ENCODE results near the gene PAXX.

DNA sequence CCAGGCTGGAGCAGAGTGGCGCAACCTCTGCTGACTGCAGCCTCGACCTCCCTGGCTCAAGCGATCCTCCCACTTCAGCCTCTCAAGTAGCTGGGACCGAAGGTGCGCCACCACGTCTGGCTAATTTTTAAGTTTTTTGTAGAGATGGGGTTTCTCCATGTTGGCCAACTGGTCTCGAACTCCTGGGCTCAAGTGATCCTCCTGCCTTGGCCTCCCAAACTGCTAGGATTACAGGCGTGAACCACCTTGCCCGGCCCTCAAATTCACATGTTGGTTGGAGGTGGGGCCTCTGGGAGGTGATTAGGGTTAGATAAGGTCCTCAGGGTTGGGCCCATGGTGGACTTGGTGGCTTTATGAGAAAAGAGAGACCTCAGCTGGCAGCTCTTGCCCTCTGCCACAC lies 30.1 kb upstream of the PAXX start:
- TF ChIP-seq, protein P1, sequence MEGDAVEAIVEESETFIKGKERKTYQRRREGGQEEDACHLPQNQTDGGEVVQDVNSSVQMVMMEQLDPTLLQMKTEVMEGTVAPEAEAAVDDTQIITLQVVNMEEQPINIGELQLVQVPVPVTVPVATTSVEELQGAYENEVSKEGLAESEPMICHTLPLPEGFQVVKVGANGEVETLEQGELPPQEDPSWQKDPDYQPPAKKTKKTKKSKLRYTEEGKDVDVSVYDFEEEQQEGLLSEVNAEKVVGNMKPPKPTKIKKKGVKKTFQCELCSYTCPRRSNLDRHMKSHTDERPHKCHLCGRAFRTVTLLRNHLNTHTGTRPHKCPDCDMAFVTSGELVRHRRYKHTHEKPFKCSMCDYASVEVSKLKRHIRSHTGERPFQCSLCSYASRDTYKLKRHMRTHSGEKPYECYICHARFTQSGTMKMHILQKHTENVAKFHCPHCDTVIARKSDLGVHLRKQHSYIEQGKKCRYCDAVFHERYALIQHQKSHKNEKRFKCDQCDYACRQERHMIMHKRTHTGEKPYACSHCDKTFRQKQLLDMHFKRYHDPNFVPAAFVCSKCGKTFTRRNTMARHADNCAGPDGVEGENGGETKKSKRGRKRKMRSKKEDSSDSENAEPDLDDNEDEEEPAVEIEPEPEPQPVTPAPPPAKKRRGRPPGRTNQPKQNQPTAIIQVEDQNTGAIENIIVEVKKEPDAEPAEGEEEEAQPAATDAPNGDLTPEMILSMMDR (IDR thresholded peaks at IDR 0.05; ENCODE audit: borderline replicate concordance, extremely low read depth, low read length, poor library complexity, severe bottlenecking) = no peak
- TF ChIP-seq EZH2 (IDR thresholded peaks at IDR 0.05; ENCODE audit: borderline replicate concordance, low read depth, low read length, severe bottlenecking) = no peak
